ENCODE data around the gene ARID1B.

Gene ARID1B

DNA sequence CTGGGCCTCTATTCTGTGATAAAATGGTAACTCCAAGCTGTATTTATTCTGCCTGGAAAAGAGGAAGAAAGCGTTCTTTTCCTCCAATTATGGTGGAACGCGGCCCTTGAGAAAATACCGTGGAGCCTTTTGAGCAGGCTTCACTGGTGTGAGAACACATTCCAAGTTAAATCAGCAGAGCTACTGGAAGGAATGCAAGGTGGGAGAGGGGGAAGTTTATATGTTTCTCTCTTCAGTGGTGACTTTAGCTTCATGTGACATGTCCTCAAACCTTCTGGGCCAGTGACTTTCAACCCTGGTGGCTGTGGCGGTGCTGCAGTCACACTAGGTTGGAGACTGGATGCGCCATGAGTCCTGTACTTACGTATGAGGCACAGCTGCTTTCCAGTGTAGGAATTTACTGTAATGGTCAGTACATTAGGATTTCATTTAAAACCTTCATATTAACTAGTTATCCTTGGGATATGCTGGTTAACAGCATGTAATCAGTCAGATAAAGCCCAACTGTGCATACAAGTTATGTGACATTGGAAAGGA, 221.7 kb downstream of the ARID1B start:
- no peak for DNase-seq

DNA sequence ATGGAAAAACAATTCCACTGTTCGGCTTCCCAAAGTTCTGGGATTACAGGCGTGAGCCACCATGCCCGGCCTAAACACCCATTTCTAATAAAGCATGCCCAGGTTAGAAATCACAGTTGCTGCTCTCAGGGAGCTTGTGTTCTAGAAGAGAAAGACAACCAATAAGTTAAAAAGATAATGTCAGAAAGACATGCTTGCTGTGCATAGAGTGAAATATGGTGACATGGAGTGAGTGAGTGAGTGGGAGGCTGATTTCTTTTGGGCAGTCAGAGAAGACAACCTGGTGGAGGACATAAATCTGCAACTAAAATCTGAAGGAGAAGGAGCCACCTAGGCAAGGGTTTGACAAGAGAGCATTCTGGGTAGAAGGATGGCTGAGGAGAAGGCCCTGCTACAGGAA, 222.6 kb downstream of the ARID1B start:
- no peak for DNase-seq

DNA sequence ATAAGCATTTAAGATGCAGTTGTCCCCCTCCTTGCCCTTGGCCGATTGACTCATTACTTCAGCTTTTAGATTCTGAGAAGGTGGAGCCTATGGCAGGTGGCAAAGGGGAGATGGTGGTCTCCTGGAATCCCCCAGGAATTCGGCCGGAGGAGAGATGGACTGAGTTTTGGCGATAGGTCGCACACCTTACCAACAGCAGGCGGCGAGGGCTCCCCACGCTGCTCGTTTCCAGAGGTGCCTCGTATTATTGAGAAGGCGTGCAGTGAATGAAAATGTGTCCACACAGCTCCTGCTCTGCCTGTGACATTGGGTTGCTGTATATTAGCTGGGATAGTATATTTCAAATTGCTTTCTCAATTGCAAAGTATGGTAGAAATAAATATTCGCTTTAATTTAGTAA, 224.5 kb downstream of the ARID1B start:
- DNase-seq = no peak

DNA sequence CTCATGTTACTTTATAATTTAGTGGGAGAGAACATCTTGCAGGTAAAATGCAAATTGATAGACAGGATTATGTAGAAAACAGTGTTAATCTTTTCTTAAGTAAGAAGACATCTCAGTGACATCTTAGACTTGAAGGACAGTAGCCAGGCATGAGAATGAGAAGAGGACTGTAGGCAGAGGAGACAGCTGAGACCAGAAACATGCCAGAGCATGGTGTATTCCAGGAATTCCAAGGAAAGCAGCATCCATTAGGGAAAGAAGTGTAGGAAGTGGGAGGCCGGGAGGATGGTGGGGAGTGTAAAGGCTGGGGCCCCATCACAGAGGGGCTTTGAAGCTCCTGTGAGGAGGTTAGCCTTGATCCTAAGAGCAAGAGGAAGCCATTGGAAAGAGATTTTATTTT, 225.6 kb downstream of the ARID1B start:
- DNase-seq = no peak

DNA sequence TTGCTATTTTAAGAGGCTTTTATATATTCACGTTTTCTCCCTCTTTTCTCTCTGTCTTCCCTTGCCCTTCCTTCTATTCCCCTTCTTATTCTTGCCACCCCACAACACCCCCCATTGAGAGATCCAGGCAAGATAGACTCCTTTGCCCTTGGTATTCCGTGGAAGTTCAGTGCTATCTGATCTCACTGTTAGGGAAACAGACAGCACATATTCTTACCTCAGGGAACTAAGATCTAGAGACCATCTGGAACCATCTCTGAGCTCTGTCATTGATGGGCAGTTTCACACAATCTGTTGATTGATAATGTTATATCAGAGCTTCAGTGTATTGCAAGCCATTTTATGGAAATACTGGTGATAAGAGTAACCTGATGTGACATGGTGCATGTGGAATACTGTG, 228.8 kb downstream of the ARID1B start:
- DNase-seq = no peak

DNA sequence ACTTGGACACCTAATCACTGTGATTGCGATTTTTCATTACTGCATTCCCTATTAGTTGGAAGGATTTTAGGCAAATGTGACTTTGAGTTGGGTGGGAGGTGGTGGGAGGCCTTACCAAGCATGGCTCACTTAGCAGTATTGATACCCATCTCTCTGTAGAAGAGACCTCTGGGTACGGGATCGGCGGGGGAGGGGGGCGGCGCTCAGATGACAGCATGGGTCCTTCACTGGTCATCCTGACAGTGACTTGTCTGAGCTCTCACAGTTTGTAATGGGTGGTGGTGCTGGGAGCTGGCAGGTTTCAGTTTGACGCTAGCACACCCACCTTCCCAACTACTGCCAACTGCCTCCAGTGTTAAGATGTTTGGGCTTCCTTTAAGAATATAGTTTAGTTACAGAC, 231.4 kb downstream of the ARID1B start:
- DNase-seq = no peak

DNA sequence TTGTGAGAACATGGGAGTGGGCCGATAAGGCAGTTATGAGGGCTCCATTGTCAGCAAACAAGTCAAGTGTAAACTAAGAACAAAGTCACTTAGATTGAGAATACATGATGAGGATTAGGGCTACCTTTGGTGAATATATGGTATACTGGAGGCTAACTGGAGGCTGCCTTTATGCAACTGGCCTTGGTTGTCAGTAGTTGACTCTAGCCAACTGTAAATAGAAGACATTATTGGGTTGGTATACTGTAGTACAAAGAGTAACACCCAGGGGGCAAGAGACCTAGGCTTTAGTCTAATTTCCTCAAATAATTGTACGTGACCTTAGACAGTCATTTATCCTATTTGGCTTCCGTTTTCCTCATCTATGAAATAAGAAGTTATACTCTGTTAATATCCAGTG, 235.2 kb downstream of the ARID1B start:
- no peak for DNase-seq

DNA sequence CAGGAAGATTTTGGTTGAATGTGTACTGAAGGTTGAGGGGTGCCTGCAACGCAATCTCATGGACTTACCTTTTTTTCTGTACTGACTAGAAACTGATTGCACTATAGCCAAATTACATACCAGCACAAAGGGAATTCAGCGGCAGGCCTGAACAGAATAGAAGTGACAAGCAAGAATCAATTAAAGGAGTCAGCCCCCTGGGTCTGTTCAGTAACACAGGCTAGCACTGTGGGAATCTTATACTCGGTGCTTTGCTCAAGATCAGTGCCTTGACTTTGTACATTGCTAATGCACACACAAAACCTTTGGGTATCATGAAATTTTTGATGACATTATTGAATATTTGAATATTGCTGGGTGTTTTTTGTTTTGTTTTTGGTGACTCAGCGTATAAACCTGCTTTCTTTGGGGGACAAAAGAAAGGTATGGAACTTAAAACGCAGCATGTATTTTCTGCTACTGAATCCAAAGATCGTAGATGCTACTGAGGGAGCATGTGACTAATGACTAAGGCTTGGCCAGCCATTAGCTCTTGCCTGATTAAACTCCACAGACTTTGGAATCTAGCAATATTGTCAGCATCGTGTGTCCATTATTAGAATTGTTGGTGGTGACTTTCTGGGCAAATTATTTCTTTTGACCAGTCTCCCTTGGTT, 236.6 kb downstream of the ARID1B start:
- no peak for DNase-seq

DNA sequence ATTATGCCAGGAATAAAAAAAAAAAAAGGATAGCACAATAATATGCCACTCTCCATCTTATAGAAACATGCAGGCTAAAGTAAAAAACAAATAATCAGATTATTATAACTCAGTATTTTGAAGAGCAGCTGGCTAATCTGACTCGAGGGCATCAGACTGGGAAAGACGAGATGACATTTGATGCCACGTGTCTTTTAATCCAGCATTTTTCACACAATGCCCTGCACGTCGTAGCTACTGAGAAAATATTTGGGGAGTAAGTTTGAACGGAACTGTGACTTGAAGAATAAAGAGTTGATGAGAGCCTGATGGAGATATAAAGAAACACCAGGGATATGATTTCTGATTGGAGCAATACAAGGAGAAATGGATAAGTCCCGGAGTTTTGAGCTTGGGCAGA, 237.7 kb downstream of the ARID1B start:
- DNase-seq = no peak

DNA sequence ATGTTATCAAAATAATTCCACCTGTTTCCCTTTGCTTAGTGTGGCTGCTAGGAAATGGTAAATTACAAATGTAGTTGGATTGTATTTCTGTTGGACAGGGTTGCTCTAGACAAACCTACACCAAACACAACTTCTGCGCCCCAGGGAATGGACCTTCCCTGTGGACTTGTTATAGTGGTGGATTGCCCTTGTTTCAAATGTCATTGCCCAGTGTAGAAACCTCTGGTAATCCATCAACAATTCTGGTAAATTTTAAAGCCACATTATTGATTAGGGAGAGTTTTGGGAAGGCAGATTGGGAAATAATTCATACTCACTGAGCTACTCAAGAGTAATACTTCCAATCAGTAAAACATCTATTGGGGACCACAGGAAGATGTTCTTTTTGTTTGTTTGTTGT, 239.8 kb downstream of the ARID1B start:
- DNase-seq = no peak

DNA sequence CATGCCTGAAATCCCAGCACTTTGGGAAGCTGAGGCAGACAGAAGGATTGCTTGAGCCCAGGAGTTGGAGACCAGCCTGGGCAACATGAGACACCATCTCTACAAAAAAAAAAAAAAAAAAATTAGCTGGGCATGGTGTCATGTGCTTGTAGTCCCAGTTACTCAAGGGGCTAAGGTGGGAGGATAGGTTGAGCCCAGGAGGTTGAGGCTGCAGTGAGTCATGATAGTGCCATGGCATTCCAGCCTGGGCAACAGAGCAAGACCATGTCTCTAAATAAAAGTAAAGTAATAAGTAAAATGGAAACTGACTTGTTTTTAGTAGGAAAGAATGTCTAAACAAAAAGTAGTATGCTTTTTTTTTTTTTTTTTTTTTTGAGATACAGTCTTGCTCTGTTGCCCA, 240.7 kb downstream of the ARID1B start:
- no peak for DNase-seq

DNA sequence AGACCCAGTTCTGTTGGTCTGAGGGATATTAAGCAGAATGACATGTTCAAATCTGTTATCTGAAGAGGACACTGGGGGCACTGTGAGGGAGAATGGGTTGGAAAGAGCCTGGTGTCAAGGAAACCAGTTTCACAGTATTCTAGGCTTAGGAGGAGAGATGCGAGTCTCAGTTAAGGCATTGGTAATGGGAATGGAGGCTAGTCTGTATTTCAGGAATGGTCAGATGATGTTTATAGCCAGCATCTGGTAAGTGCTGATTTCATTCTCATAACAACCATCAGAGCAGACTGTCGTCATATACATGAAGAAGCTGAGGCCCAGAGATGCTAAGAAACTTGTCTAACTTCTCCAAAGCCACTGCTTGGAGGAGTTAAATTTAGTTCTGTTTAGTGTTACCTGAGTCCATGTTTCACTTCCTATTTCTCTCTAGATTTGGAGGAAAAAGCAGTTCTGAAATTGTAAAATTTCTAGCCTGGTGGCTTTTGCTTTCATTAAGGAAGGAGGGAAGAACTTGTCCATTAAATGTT, 242.0 kb downstream of the ARID1B start:
- no peak for DNase-seq

DNA sequence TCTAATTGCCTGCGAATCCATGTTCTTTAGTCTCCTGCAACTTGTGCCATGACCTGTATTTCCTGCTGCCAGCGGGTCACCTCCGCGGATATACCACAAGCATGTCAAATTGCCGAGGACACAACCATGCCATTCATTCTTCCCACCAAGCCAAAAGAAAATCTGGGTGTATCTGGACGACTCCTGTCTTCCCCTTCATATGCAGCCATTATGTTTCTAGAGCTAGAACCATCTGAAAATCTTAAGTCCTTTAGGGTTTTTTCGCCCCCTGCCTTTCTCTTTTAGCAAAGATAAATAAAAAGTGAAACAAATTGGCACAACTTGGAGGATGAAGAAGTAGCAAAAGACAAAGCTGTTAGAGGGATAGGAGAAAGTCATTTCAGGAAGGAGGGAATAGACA, 242.6 kb downstream of the ARID1B start:
- DNase-seq = no peak

DNA sequence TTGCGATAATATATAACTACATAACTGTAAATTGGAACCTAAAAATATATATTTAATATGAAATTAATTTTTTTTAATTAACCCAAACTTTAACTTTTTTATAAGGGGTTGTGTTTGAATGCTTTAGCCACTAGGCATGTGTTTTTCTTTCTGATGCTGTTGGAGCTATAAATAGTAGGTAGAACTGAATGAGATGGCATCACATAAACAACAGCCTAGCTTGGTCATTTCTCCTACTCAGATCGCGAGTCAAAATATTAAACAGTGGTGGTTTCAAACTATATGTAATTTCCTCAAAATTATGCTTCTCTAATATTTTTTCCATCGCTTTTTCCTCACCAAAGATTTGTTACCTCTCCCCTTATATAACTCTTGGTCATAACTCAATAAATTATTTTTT, 243.2 kb downstream of the ARID1B start:
- no peak for DNase-seq

DNA sequence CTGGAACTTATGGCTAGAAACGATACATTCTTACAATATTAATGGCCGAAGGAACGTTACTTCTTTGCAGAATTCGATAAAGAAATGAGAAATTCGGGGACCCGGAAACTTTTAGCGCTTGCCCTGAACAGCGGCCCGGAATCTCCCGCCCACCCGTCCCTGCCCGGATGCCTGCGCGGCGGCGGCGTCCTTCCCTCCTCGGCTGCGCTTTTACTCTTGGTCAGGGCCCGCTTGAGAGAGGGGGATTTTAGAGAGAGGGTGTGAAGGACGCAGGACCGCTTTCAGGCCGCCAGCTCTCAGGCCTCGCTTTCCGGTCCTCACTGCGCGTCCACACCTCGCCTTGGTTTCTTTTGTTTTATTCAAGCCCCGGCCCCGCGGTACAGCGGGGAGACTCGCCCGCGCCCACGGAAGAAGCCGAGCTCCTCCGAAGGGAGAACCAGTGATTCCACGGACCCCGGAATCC, 243.7 kb downstream of the ARID1B start:
- DNase-seq = peak; percentile 21

DNA sequence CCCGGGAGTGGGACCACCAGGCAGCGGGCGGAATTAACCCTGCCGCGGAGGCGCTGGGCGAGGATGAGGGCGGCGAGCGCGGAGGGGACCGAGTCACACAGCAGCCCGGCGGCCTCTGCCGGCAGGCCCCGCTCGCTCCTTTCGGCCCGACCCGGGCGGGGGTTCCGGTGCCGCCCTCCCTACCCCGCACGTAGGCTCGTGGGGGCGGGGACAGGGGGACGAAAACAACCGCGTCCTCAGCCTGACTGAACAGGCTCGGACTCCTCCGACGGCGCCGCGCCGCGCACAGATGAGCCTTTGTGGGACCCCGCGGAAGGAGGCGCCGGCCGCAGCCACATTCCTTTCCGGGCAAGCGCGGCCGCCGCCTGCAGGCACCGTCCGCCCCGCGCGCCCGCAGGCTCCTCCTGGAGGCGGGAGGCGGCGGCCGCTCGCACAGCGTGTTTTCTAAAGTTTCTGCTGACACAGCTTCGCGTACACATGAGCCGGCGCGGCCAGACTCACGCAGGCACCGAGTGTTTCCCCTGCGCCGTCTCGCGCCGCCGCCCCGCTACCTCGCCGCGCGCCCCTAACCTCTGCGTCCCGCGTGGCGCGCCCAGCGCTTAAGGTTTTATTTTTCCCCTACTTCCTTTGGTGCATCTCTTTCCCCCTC, 244.3 kb downstream of the ARID1B start:
- peak; percentile 21 for DNase-seq

DNA sequence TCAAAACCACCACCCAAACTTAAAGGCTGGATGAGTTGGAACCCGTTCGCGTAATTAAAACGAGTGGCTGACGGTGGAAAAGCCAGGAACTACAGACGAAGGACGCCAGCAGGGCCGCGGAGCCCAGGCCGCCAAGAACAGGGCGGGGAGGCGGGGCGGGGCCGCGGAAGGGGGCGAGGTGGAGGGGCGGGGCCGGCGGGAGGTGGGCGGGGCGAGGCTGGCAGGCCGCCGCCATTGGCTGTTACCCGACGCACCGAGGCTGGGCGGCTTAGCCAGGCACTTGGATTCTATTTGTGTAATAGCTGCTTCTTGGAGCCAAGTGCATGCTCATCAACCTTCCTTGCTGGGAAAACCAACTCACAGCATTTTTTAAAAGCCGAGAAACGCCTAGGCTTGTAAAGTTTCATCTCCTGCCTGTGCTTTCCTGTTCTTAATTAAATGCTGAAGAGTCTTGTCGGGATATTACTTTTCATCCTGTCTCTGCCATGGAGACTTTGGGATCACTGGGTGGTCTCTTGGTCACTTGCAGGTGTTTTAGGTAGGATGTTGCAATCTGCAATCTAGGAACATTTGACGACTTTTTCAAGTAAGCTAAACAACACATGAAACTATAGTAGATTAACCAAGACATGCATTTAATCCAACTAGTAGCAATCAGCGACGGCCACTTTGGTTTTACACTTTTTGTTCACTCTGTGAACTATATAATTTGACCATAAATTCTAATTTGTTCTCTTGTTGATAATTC, 245.0 kb downstream of the ARID1B start:
- DNase-seq = peak; percentile 33

DNA sequence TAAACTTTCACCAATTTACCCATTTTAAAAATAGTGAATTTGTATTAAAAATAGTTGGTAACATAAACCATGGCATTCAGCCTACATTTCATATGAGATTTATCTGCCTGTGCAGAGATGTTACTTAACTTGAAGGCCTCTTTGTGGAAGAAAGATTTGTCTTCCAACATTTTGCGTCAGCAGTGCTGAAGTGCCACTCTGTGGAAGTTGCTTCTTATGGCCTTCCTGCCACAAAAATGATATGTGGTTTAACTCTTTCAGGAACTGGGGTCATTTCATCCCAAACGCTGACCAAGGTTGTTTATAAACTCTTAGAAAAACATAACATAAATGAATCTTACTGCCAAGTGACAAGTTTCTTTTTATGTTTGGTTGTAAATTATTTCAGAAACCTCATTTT, 246.8 kb downstream of the ARID1B start:
- DNase-seq = no peak

DNA sequence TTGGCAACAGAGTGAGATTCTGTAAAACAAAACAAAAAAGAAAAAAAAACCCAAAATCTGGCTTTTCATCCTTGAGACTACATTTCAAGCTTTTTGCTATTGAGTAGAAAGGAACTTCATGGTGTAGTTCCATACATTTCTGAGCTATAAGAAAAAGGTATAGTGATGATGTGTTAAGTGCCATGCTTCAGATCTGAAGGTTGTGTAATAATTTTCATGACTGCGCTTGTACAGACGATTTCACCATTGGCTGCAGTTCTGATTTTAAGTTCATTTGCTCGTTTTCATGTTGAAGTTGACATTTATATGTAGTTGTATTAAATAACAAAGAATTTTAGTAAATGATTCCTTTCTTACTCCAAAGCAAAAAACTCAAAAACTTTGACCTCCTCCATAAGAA, 247.6 kb downstream of the ARID1B start:
- no peak for DNase-seq

DNA sequence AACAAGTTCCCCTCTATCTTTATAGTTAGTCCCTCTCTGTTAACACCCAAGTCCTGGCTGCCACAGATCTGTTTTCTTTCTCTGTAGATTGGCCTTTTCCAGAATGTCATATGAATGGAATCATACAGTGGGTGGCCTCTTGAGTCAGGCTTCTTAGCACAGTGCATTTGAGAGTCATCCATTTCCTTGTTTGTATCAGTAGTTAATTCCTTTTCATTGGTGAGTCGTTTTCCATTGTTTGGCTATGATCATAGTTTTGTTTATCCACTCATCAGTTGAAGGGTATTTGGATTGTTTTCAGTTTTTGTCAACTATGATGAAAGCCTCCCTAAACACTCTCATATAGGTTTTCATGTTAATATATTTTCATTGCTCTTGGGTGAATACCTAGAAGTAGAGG, 248.3 kb downstream of the ARID1B start:
- DNase-seq = no peak

DNA sequence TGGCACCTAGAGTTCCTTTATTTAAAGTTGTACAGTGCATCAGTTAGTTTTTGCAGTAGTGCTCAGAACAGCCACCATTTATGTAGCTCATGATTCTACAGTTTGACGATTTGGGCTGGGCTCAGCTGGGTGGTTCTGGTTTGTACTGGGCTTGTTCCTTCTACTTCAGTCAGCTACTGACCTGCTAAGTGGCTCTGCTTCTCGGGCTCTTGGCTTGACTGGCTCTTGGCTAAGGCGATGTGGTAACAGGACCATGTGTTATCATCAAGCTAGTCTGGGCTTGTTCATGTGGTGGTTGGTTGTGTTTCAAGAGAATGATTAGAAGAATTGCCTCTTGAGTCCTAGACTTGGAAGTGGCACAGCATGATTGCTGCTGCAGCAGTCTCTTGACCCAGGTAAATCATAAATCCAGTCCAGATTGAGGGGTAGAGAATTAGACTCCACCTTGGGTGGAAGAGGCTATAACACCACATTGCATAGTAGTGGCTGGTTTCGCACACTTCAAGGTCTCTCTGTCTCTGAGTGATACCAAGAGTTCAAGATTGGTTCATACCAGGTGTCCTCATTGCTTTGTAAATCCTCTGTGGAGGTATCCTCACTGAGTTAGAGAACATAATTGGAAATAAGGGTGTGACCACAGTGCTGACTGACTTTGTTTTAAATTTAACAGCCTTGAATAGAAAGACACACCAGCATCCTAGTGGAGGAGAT, 253.0 kb downstream of the ARID1B start:
- DNase-seq = no peak

DNA sequence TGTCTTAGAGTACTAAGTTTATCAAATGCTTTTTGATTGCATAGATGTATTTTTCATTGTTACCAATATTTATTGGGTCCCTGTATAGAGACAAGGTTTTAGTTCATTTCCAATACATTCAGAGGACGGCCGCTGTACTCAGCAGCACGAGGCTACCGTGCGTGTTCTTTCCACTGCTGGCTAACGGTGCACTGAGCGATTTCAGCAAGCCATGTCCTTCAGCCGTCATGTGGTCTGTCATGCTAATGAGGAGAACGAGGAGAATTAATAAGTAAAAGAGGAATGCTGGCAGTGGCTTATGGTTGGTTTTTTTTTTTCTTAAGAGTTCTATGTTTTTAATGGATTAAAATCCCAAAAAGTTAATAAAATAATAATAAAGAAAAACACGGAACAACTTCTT, 253.6 kb downstream of the ARID1B start:
- DNase-seq = no peak

DNA sequence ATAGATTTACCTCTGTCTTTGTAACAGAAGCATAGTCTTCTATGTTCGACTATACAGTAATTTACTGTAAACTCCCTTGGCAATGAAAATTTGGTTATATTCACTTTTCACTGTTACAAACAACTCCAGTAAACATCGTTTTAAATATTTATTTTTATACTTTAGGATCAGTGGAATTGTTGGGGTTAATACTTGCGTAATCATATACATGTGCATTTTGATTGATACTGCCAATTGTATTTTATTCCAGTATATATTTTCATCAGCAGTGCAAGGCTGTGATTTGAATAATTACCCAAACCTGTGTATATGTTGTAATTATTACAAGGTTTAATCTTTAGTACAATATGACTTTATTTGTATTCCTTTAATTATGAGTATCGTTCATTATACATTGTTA, 255.7 kb downstream of the ARID1B start:
- DNase-seq = no peak

Data from NCI-H1694 (cell line).